ENCODE measurements around the gene MYRIP.

DNA sequence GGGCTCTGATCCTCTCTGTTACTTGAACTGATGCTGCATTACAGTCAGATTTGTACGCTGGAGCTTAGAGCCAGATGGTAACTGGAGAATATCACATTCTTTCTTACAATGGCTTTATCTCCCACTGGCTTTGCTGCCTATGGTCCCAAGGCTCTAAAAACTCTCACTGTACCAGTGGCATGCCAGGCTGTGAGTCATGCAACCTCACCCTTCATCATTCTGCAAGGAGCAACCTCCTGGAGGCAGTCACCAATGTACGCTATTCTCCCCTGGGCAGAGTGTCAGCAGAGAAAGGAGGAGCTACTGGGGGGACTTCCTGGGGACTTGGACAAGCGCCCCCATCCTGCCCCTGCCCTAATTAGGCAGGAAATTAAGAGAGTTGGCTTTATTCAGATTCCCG lies 402.2 kb downstream of the MYRIP start:
- TF ChIP-seq POLR2A (IDR thresholded peaks at IDR 0.05) (no peak), CTCF (IDR thresholded peaks at IDR 0.05) (no peak)
